ENCODE data around the gene RIPK4.

DNA sequence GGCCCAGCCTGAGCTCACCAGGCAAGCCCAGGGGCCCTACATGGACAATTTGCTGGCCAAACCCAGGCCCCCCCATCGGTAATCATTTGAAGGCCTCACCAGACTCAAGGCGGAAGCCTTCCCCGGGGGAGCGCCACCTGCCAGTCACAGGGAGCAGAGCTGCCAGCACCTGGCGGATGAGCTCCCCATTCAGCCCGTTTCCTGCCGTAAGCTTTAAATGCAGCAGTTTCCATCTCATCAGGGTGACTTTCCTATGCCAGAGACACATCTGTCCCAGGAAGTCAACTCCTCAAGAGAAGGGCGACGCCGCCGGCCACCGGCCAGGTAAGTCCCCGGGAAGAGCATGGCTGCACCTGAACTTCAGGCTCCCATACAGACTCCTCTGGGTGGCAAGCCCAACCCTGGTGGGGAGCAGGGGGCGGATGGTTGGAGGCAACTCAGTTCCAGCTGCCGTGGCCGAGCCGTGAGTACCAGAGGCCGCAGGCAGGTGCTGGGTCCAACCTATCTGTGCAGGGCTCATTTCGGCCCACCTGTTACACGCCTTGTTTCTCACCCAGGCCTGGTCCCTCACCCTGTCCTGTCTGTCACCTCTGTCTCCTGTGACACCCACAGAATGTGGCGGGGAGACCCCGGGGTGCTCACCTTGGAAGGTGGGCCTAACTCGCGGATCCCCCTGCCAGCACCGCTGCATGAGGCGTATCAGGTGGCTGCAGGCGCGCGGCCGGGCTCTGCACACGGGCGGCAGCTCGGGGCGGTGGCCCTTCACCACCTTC, 20.7 kb downstream of the RIPK4 start:
- TF ChIP-seq, protein P1, sequence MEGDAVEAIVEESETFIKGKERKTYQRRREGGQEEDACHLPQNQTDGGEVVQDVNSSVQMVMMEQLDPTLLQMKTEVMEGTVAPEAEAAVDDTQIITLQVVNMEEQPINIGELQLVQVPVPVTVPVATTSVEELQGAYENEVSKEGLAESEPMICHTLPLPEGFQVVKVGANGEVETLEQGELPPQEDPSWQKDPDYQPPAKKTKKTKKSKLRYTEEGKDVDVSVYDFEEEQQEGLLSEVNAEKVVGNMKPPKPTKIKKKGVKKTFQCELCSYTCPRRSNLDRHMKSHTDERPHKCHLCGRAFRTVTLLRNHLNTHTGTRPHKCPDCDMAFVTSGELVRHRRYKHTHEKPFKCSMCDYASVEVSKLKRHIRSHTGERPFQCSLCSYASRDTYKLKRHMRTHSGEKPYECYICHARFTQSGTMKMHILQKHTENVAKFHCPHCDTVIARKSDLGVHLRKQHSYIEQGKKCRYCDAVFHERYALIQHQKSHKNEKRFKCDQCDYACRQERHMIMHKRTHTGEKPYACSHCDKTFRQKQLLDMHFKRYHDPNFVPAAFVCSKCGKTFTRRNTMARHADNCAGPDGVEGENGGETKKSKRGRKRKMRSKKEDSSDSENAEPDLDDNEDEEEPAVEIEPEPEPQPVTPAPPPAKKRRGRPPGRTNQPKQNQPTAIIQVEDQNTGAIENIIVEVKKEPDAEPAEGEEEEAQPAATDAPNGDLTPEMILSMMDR (IDR thresholded peaks at IDR 0.05): no peak
- TF ChIP-seq POLR2A (IDR thresholded peaks at IDR 0.05) (no peak), POLR2AphosphoS5 (IDR thresholded peaks at IDR 0.05) (no peak)

Data from transverse colon (tissue), 4 donors.